Measurements from ENCODE around the gene CCDC107.

Gene CCDC107

DNA sequence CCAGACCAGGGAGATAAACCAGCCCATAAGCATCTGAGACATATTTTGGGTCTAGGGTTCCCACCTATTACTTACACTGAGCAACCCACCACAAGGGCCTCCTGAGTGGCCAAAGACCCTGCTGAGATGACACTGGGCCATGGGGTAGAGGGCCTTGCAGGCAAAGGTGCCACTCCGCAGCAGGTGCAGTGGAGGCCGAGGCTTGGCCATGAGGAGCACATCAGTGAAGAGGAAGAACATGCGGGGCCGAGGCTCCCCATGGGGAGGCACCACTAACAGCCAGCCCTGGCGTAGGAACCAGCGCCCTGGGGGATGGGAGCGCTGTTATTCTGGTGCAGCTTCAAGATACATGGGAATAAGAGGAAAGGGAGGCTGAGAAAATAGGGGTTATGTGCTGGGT, 4.3 kb downstream of the CCDC107 start:
- DNase-seq = no peak

DNA sequence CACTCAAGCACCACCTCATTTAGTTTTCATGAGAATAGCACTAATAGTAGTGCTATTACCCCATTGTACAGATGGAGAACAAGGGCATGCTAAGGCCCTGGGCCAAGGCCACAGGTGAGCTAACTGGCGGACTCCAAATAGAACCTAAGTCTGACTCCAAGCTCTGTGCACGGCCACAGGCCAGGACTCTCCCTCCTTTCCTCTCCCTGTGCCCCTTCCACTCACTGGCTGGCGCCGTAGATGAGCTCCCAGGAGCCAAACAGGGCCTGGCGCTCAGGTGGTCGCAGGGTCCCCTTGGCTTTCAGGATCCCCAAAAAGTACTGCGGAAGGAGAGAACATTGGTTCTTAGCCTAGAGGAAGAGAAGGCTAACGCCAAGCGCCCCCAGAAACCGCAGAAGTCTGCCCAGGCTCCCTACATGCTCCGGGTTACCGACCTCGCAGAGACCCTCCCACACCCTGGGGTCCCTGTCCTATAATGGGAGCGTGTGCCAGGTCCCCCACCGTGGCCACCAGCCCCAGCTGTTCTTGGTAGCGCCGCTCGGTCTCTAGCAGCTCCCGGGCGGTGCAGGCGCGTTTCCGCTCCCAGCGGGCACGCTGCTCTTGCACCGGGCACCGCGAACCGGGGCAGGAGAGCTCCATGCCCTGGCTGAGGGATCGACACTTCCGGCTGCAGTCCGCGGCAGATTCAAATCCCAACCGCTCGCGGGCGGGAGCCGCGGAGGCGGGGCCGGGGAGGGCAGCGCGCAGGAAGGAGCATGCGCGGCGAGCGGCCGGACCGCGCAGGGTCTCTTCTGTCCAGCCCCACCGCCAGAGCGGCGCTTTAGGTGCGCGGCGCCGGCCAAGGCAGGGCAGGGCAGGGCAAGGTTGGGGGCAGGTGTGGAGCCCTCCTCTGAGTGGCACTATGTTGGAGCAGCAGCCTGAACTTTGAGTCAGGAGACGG, 6.7 kb downstream of the CCDC107 start, which contains the start of gene ARHGEF39:
Gene ARHGEF39, minus strand, starts transcription at position 665 of the 940 bp plus-strand sequence. Its CDS starts 26 bp downstream, at position 639.
- peak; percentile 53 for DNase-seq

DNA sequence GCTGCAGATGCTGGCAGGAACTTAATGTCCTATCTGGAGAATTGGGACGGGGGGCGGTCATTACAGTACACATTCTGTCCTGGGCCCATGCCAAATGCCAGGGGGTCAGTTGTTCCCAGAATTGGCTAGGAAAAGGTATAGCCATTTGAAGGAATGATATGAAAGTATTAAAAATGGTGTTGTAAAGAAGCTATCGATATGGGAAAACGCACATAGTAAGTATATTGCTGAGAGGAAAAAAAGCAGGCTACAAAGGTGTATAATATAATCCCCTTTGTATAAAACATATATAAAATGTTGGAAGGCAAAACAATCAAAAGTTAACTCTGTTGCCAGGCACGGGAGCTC, 7.4 kb downstream of the CCDC107 start:
- no peak for DNase-seq

DNA sequence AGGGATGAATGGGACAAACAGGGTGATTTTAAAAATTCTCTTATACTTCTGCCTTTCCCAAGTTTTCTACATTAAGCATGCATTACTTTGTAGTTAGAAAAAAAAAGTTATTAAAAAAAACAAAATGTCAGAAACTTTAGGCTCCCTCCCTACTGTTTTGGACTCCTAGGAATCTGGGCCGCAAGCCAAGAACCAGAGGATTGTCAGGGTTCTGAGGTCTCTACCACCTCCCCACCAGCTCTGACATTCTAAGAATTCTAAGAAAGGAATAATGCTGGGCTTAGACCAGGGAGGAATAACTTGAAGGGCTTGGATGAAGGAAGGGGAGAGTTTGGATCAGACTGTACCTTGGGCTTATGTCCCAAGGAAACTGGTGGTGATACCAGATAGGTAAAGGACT, 8.0 kb downstream of the CCDC107 start:
- DNase-seq = no peak

DNA sequence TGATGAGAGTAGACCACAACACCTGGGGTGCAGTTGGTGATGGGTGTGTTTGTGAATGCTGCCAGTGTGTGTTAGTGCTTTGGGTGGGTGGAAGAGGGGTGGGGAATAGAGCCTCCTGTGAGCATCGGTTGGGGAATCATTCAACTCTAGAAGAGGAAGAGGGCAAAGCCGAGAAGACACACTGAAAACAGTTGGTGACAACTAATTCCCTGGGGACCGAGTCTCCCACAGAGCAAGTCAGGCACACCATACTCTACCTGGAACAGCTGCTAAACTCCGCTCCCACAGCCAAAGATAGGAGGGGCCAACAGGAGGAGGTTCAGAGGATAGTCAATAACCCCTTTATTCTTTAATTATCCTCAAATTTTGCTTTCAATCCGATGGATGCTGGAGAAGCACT, 8.5 kb downstream of the CCDC107 start:
- no peak for DNase-seq

DNA sequence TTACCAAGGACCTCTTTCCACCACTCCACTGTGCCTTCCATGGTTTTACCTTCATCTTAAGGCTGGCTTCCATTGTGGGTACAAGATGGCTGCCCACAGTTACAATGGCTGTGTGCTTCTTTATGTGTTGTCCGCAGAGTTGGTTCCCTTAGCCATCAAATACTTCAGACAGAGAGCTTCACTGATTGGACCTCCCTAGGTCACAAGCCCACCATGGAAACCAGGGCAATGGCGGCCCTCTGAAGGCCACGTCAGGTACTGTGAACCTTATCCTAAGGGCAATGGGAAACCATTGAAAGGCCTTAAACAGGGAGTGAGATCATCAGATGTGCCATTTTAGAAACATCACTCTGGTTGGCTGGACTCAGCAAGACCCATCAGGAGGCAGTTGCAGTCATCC, 9.8 kb downstream of the CCDC107 start:
- DNase-seq = no peak

DNA sequence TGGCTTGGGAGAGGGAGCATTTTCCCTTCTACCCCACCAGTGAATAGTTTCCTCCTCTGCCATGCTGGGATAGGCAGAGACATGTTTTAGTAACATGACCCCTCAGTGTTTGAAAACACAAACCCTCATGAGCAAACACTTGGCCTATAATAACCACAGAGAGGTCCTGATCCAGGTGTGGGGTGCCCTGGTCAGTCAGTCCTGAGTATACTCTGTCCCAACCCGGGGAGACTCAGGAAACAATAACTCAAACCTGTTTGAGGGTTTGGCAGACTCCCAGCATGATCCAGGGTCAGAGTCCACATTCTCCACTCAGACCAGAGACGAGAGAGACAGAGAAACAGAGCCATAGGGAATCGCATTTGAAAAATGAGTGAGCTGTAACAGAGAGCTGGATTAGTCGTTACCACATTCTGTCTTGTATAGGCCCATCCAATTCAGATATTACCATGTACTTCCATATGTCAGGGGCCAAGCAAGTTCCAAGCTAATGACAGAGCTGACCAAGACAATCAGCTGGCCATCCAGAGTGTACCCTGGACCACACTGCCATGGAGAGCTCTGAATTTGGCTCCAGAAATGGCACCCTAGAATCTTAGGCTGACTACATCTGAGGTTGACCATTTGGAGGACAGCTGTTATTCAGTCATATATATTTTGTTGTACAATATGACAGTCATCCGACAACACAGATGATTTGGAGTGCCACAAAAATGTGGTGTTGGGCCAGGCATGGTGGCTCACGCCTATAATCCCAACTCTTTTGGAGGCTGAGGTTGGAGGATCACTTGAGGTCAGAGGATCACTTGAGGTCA, 11.4 kb downstream of the CCDC107 start:
- DNase-seq = no peak

DNA sequence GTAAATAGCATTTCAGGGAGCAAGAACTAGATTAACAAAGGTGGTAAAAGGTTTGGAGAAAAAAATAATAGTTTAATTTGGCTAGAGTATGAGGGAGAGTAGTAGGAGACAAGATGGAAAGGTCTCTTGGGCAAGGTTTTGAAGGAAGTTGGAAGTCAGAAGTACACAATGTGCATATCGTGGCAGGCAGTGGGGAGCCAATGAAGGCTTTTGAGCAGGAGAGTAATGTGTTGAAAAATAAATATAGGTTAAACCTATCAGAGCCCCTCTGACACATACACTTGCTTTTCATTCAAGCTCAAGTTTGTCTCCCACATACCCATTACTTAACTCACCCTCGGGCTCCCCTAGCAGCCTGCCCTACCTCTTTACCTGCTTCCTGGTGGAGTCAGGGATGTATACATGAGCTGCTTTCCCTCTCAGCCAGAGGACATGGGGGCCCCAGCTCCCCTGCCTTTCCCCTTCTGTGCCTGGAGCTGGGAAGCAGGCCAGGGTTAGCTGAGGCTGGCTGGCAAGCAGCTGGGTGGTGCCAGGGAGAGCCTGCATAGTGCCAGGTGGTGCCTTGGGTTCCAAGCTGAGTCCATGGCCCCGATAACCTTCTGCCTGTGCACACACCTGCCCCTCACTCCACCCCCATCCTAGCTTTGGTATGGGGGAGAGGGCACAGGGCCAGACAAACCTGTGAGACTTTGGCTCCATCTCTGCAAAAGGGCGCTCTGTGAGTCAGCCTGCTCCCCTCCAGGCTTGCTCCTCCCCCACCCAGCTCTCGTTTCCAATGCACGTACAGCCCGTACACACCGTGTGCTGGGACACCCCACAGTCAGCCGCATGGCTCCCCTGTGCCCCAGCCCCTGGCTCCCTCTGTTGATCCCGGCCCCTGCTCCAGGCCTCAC, 15.3 kb downstream of the CCDC107 start, which contains the start of gene CA9:
Gene CA9, plus strand, starts transcription at position 797 of the 893 bp plus-strand sequence. Its CDS starts 32 bp downstream, at position 829.
- DNase-seq = no peak

DNA sequence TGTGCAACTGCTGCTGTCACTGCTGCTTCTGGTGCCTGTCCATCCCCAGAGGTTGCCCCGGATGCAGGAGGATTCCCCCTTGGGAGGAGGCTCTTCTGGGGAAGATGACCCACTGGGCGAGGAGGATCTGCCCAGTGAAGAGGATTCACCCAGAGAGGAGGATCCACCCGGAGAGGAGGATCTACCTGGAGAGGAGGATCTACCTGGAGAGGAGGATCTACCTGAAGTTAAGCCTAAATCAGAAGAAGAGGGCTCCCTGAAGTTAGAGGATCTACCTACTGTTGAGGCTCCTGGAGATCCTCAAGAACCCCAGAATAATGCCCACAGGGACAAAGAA, 15.9 kb downstream of the CCDC107 start:
- DNase-seq = no peak

DNA sequence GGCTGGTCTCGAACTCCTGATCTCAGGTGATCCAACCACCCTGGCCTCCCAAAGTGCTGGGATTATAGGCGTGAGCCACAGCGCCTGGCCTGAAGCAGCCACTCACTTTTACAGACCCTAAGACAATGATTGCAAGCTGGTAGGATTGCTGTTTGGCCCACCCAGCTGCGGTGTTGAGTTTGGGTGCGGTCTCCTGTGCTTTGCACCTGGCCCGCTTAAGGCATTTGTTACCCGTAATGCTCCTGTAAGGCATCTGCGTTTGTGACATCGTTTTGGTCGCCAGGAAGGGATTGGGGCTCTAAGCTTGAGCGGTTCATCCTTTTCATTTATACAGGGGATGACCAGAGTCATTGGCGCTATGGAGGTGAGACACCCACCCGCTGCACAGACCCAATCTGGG, 17.1 kb downstream of the CCDC107 start:
- no peak for DNase-seq

DNA sequence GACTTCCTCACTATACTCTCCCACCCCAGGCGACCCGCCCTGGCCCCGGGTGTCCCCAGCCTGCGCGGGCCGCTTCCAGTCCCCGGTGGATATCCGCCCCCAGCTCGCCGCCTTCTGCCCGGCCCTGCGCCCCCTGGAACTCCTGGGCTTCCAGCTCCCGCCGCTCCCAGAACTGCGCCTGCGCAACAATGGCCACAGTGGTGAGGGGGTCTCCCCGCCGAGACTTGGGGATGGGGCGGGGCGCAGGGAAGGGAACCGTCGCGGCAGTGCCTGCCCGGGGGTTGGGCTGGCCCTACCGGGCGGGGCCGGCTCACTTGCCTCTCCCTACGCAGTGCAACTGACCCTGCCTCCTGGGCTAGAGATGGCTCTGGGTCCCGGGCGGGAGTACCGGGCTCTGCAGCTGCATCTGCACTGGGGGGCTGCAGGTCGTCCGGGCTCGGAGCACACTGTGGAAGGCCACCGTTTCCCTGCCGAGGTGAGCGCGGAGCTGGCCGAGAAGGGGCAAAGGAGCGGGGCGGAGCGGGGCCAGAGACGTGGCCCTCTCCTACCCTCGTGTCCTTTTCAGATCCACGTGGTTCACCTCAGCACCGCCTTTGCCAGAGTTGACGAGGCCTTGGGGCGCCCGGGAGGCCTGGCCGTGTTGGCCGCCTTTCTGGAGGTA, 17.8 kb downstream of the CCDC107 start:
- no peak for DNase-seq

DNA sequence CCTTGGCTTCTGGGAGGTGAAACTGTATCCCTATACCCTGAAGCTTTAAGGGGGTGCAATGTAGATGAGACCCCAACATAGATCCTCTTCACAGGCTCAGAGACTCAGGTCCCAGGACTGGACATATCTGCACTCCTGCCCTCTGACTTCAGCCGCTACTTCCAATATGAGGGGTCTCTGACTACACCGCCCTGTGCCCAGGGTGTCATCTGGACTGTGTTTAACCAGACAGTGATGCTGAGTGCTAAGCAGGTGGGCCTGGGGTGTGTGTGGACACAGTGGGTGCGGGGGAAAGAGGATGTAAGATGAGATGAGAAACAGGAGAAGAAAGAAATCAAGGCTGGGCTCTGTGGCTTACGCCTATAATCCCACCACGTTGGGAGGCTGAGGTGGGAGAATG, 21.0 kb downstream of the CCDC107 start:
- DNase-seq = no peak

DNA sequence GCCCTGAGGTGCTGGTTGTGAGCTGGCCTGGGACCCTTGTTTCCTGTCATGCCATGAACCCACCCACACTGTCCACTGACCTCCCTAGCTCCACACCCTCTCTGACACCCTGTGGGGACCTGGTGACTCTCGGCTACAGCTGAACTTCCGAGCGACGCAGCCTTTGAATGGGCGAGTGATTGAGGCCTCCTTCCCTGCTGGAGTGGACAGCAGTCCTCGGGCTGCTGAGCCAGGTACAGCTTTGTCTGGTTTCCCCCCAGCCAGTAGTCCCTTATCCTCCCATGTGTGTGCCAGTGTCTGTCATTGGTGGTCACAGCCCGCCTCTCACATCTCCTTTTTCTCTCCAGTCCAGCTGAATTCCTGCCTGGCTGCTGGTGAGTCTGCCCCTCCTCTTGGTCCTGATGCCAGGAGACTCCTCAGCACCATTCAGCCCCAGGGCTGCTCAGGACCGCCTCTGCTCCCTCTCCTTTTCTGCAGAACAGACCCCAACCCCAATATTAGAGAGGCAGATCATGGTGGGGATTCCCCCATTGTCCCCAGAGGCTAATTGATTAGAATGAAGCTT, 21.8 kb downstream of the CCDC107 start:
- DNase-seq = no peak

DNA sequence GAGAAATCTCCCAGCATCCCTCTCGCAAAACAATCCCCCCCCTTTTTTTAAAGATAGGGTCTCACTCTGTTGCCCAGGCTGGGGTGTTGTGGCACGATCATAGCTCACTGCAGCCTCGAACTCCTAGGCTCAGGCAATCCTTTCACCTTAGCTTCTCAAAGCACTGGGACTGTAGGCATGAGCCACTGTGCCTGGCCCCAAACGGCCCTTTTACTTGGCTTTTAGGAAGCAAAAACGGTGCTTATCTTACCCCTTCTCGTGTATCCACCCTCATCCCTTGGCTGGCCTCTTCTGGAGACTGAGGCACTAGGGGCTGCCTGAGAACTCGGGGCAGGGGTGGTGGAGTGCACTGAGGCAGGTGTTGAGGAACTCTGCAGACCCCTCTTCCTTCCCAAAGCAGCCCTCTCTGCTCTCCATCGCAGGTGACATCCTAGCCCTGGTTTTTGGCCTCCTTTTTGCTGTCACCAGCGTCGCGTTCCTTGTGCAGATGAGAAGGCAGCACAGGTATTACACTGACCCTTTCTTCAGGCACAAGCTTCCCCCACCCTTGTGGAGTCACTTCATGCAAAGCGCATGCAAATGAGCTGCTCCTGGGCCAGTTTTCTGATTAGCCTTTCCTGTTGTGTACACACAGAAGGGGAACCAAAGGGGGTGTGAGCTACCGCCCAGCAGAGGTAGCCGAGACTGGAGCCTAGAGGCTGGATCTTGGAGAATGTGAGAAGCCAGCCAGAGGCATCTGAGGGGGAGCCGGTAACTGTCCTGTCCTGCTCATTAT, 22.4 kb downstream of the CCDC107 start:
- no peak for DNase-seq

DNA sequence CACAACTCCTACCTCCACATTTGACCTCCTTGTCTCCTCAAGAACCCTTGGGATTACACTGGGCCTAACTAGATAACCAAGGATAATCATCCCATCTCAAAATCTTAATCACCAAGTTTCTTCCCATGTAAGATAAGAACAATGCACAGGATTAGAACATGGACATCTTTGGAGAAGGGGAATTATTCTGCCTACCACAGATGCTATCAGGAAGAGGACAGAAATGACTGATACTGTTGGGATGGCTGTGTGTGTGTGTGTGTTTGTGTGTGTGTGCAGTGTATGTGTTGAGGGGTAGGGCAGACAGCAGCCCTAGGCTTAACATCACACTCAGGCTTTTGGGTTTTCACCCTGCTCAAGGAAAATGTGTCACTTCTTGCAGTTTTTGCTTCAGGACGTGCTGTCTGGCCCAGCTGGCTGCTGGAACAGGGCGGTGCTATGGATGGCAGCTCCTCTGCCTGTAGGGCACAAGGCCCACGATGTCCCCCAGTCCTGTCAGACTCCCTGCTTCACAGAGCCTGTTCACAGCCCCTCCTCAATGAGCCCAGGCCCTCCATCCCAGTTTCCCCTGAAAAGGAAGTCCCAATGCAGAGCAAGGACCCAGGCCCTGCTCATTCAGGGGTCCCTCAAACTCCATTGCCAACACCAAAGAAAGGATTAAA, 23.4 kb downstream of the CCDC107 start:
- DNase-seq = no peak

DNA sequence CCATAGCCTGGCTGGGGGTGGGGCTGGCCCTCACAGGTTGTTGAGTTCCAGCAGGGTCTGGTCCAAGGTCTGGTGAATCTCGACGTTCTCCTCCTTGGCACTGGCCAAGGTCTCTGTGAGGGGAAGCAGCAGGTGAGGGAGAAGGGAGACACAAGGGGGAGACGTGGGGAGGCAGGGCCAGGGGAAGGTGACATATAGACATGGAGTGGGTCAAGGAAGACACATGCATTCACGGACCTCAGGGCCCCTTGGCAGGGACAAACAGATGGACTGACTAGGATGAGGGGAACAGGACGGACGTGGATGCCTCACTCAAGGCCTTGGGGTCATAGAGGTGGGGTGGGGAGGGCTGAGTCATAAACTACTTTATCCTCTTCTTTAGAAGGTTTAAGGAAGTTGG, 24.0 kb downstream of the CCDC107 start:
- no peak for DNase-seq

DNA sequence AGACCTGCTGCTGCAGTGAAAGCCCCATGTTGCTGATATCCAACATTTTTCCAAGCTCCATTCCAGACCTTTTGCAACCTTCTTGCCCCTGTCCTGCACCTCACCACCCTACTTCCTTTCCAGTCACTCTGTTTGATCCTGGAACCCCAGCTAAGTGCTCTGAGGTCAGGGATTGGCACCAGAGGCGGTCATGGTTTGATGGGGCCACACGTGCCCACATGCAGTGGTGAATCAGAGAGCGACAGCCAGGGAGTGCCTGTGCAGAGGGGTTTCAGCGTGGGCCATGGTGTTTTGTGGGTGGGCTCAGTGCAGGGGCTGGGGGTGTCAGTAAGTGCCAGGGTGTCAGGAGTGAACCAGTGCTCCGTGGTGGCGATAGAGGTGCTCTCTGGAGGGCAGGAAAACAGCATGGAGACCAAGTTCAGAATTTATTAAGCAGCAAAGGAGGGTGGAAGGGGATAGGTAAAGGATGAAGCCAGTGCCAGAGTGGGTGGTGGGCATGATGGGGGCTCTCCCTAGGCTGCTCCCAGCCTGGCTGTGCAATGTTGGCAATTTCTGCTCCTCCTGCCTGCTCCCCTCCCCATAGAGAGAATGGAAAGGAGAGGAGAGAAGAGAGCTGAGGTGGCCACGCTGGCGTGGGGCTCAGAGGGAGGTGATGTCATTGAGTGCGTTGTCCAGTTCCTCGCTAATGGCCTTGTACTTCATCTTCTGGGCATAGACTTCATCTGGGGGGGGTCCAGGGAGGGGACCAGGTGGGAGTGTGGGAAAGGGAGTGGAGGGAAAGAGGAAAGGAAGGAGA, 24.6 kb downstream of the CCDC107 start:
- DNase-seq = no peak

DNA sequence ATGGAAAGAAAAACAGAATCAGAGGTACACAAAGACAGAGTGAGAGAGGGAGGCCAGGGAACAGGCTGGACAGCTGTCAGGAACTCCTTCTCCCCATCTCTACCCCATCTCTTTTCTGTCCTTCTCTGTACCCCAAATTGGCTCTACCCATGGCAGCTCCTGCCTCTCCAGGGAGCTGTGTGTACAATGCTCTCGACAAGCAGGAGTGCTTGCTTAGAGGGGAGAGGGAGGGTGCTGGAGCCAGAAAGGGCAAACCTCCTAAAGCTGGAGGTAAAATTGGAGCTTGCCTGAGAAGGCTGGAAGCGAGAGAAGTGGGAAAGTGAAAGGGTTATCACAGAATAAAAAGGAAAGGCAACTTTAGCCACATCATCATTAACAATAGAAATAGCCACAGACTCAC, 25.2 kb downstream of the CCDC107 start:
- no peak for DNase-seq

DNA sequence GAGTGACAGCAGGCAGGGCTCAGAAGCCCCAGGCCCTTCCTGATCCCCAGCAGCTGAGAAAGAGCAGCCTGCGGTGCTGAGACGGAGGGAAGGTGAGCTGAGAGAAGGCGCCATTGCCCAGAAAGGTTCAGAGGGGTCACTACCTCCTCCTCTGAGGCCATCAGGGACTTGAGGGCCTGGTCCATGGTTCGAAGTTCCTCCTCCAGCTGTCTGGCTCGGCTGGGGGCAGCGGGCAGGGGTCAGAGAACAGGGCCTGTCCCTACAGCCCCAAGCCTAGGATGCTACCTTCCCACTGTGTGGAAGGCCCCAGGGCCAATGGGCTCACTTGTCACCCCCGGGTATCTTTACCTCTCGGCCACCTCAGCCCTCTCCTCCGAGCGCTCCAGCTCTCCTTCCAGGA, 26.8 kb downstream of the CCDC107 start:
- no peak for DNase-seq

DNA sequence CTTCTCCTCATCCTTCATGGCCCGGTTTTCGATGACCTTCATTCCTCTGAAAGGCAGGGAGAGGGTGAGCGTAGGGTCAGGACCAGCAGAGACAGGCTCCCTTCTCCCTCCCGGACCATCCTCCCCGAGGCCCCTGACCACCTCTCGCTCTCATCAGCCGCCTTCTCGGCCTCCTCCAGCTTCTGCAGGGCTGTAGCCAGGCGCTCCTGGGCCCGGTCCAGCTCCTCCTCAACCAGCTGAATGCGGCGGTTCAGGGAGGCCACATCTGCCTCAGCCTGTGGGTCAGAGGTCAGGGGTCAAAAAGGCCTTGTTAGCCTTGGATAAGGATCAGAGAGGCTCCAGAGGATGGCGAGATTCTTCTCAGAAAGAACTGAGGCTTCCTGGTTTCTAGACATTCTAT, 27.4 kb downstream of the CCDC107 start:
- DNase-seq = no peak

All from T1000 (cell line).